Stimulated activated CD8-positive, alpha-beta memory T cell treated with anti-CD3 and anti-CD28 coated beads, Interleukin-2, amount 100 ng/mL, for 1 hour (primary cell): Measurements from ENCODE around the gene TCN2.
"Not testable (repeated sequence)": the region's sequence is repeated elsewhere in the genome, so short reads cannot be mapped to it uniquely, and the experiment has no call there.

Experiments used
- DNase-seq, 2 donors: peaks; one replicate each; pipeline ENCODE4 v3.0.0-alpha.2; 2020; ENCODE audit warnings: low read depth in 2 of 2

The TCN2 gene

GRCh38 chr22:30609260-30610185 lies 2.5 kb downstream of the TCN2 start:
- DNase-seq = no peak

- DNase-seq = no peak
These were observed 3.3 kb downstream of the TCN2 start for GRCh38 chr22:30610299-30610698.

GRCh38 chr22:30611197-30611596 lies 4.2 kb downstream of the TCN2 start:
- DNase-seq = no peak

GRCh38 chr22:30612789-30613188 lies 5.8 kb downstream of the TCN2 start:
- no peak for DNase-seq

- no peak for DNase-seq
These were observed 7.3 kb downstream of the TCN2 start for GRCh38 chr22:30614268-30614667.

- DNase-seq = no peak
These were observed 7.9 kb downstream of the TCN2 start for GRCh38 chr22:30614879-30615278.

- no peak for DNase-seq
These were observed 8.6 kb downstream of the TCN2 start for GRCh38 chr22:30615543-30615954.

GRCh38 chr22:30617819-30618218 lies 10.8 kb downstream of the TCN2 start:
- DNase-seq = no peak

- DNase-seq = not testable (repeated sequence)
These were observed 12.9 kb downstream of the TCN2 start for GRCh38 chr22:30619909-30620308.

- DNase-seq = no peak
These were observed 19.4 kb downstream of the TCN2 start for GRCh38 chr22:30626413-30626812.

GRCh38 chr22:30627471-30627870 lies 20.5 kb downstream of the TCN2 start:
- DNase-seq = no peak

GRCh38 chr22:30628491-30628890 lies 21.5 kb downstream of the TCN2 start:
- no peak for DNase-seq

GRCh38 chr22:30631469-30631868 lies 24.5 kb downstream of the TCN2 start:
- DNase-seq = not testable (repeated sequence)

GRCh38 chr22:30634471-30635233 lies 27.7 kb downstream of the TCN2 start:
- peak; percentile 85 to 86 for DNase-seq

GRCh38 chr22:30635273-30636225 lies 28.6 kb downstream of the TCN2 start, which contains the start of gene SLC35E4:
Gene SLC35E4 (plus strand): TSS chr22:30635781. CDS start chr22:30636451, 670 bp downstream.
- peak; percentile 93 to 94 for DNase-seq

- no peak for DNase-seq
These were observed 29.5 kb downstream of the TCN2 start for GRCh38 chr22:30636226-30637077.

GRCh38 chr22:30637701-30638114 lies 30.7 kb downstream of the TCN2 start:
- no peak for DNase-seq

- no peak for DNase-seq
These were observed 33.4 kb downstream of the TCN2 start for GRCh38 chr22:30640361-30640760.

GRCh38 chr22:30640839-30641430 lies 34.0 kb downstream of the TCN2 start:
- no peak for DNase-seq
